Mesodermal cell (in vitro differentiated cells): ENCODE measurements around the gene ACVR1.

Experiments
- H3K27ac ChIP-seq: 2 replicates; pipeline ENCODE4 v1.7.0; 2013; ENCODE audit warnings: mild to moderate bottlenecking, low read depth, low read length, moderate library complexity; ENCODE audit not compliant: severe bottlenecking
- H3K36me3 ChIP-seq: 2 replicates; pipeline ENCODE4 v1.7.1; 2013; ENCODE audit warnings: mild to moderate bottlenecking, low read length, moderate library complexity; ENCODE audit not compliant: control insufficient read depth, insufficient read depth
- H3K4me1 ChIP-seq: one replicate; pipeline ENCODE4 v1.7.1; 2013; ENCODE audit warnings: mild to moderate bottlenecking, low read length; ENCODE audit not compliant: insufficient read depth, control insufficient read depth, poor library complexity, severe bottlenecking
- H3K4me3 ChIP-seq: 2 replicates; pipeline ENCODE4 v1.7.0; 2013; ENCODE audit warnings: low read length, control low read depth, mild to moderate bottlenecking; ENCODE audit not compliant: insufficient read depth, poor library complexity, severe bottlenecking; ENCODE audit errors: extremely low read depth
- H3K9me3 ChIP-seq: 2 replicates; pipeline ENCODE4 v1.7.1; 2013; ENCODE audit warnings: mild to moderate bottlenecking, low read length, moderate library complexity; ENCODE audit not compliant: control insufficient read depth
- WGBS, 2 experiments: methylation state at CpG; one replicate each; pipeline ENCODE4 v1.1.5; 2013; ENCODE audit warnings: missing lambda C conversion rate in 2 of 2; ENCODE audit not compliant: insufficient coverage in 2 of 2; 5-methylcytosine and 5-hydroxymethylcytosine counted together

Gene ACVR1

DNA sequence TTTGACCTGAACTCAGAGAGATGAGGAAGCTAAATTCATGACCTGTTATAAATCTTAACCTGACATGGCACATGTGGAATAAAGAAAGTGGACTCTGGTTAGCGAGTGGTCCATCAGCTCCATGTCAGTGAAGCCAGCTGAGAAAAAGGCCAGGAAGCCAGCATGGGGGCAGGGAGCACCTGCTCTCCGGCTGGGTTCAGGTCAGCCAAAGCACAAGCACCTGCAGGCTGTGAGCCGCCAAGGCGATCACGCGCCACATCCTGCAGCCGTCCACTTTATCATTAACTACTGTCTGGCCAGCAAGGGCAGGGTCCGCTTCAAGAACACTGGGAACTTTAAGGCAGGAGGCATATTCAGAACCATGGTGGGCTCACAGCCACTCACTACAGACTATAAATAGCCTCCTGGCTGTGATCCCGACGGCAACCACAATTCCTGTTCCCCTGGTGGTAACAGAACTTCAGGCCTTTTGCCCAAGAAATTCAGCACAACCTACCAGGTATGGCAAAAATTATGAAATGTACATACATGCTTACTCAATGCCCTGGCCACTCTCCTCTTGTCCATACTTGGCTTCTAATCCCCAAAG, 35.5 kb downstream of the ACVR1 start:
- Histone ChIP-seq H3K27ac (no peak overlapping the region), H3K4me1 (peaks cover 29% of the 10 kb centered on the region), H3K36me3 (peaks cover 15% of the 10 kb centered on the region), H3K9me3 (no peaks in the 10 kb centered on the region), H3K4me3 (no peak overlapping the region)
- WGBS, 2 experiments, result 84 to 89% methylated on average over 10 of the region's 10 CpGs

DNA sequence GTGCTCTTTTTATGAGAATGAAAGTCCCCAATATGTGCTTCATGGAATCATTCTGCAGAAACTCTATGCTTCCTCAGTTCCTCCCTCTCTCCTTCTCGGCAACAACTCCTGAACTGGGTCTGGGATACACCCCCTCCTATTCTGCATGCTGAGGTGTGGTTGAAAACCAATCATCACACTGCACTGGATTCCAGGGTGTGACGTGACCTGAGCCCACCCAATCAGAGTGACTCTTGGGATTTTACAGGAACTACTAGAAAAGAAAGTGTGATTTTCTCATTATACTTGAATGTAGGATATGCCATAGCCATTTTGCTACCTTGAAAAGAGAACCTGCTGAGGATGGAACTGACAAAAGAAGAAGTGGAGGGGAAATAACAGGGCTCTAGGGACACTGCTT, 36.3 kb downstream of the ACVR1 start:
- H3K9me3 ChIP-seq, result no peaks in the 10 kb centered on the region
- H3K36me3 ChIP-seq, result peaks cover 8% of the 10 kb centered on the region
- H3K4me1 ChIP-seq, result peaks cover 32% of the 10 kb centered on the region
- WGBS, 2 experiments, result 60% methylated on average over 2 of the region's 2 CpGs; no CpG with 5 or more reads in 1 of the 2 experiments
- H3K27ac ChIP-seq, result peak overlapping the region; percentile 93
- H3K4me3 ChIP-seq, result no peak overlapping the region

DNA sequence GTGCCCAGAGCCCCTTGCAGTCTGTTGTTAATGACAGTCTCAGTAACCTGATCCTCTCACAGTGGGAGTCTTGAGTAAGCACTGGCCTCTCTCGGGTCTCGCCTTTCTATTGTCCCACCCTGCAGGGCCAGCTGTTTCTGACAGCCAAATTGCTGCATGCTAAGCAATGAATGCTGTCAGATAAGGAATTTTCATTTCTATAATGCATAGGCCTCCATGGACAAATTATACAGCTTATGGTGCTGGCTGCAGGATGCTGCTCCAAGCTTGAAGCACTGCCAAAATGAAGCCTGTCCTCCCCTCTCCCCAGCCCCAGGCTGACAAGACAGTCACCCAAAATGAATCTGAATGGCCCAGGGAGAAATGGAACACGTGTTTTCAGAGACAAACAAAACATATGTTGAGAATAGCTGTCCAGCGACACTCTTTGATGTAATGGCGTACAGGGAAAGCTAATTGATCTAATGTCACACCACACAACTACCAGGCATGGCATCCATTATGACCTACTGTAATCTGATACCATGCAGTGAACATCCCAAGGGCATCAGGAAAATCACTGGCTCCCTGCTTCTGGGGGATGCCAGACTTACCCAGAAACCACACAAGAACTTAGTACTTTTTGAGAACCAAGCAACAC, 36.8 kb downstream of the ACVR1 start:
- H3K36me3 ChIP-seq, result peaks cover 6% of the 10 kb centered on the region
- no peak overlapping the region for H3K4me3 ChIP-seq
- 11 to 16% methylated on average over 4 to 5 of the region's 5 CpGs for WGBS, 2 experiments
- H3K27ac ChIP-seq, result peak overlapping the region; percentile 93
- peaks cover 32% of the 10 kb centered on the region for H3K4me1 ChIP-seq
- H3K9me3 ChIP-seq, result no peaks in the 10 kb centered on the region

DNA sequence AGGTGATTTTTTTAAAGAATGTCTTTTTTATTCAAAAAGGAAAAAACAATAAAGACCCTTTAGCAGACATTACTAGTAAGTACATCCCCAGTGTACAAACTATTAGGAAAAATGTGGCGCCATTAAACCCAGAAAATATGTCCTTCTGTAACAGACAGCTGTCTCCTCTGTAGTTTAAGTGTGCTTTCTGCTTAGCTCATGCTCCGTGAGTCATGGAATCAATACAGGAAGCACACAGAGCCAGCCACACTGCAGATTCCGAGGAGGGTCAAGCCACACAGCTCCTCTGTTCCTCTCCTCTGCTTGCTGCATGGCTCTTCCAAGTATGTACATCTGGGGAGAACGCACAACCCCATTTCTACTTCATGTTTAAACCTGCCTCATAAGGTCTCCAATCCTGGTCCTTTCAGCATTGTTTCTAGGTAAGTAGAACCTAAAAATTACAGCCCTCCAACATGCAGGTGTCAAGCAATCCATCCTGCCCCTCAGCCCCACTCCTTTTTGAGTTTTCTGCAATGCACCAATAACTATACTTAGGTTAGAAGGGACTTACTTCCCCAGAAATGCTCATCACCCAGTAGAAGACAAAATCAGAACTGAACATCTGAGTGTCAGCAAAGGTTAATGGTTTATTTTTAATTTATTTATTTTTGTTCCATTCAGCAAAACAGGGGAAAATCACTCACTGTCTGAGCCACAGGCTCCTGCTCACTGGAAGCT, 37.5 kb downstream of the ACVR1 start:
- 39 to 45% methylated on average over 4 of the region's 4 CpGs for WGBS, 2 experiments
- peak overlapping the region; percentile 93 for H3K27ac ChIP-seq
- no peaks in the 10 kb centered on the region for H3K9me3 ChIP-seq
- H3K36me3 ChIP-seq, result peaks cover 4% of the 10 kb centered on the region
- H3K4me1 ChIP-seq, result peaks cover 32% of the 10 kb centered on the region
- H3K4me3 ChIP-seq, result no peak overlapping the region

DNA sequence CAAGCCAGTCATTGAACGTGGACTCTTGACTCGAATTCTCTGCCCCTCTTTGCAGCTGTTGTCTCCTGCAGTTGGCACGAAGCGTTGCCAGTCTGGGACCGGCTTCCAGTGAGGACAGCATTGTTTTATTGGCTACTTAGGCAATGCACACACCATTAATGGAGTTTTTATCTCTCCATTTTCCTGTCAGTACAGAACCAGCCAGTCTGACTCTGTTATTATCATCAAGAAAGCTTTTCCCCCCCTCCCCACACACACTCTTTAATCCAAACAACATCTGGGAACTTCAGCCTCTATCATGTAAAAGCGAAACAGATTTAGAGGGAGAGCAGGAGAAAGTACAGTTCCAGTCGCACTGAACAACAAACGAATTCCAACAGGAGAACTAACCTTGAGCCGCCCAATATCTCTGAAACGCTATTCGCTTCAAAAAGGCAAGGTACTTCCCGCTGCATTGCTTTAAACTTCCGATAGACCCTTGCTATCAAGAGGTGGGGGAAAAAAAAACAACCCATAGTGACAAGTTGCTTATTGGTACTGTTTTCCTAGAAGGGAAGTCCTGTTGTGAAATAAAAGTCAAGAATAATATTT, 38.2 kb downstream of the ACVR1 start:
- H3K4me1 ChIP-seq, result peaks cover 32% of the 10 kb centered on the region
- peaks cover 4% of the 10 kb centered on the region for H3K36me3 ChIP-seq
- peak overlapping the region; percentile 93 for H3K27ac ChIP-seq
- WGBS, 2 experiments, result 63 to 67% methylated on average over 8 to 11 of the region's 13 CpGs
- no peaks in the 10 kb centered on the region for H3K9me3 ChIP-seq
- H3K4me3 ChIP-seq, result no peak overlapping the region

DNA sequence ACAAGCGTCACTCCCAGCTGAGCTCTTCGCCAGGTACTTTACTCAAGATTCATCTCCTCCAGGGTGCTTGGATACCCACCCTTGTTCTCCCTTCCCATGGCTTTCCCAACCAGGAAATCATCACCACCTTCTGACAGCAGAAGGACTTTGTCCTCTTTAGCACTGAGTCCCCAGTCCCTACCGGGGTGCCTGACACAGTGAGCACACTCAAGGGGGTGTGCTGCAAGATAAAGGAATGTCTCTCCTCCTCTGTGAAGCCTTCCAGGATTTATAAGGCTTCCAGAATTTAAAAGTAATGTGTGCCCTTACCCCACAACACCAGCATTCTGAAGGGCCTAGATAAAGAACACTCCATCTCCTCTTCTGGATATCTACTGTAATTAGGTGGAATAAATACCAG, 39.6 kb downstream of the ACVR1 start:
- no peak overlapping the region for H3K27ac ChIP-seq
- peaks cover 4% of the 10 kb centered on the region for H3K36me3 ChIP-seq
- 93 to 100% methylated on average over 2 to 3 of the region's 3 CpGs for WGBS, 2 experiments
- no peaks in the 10 kb centered on the region for H3K9me3 ChIP-seq
- H3K4me1 ChIP-seq, result peaks cover 38% of the 10 kb centered on the region
- no peak overlapping the region for H3K4me3 ChIP-seq

DNA sequence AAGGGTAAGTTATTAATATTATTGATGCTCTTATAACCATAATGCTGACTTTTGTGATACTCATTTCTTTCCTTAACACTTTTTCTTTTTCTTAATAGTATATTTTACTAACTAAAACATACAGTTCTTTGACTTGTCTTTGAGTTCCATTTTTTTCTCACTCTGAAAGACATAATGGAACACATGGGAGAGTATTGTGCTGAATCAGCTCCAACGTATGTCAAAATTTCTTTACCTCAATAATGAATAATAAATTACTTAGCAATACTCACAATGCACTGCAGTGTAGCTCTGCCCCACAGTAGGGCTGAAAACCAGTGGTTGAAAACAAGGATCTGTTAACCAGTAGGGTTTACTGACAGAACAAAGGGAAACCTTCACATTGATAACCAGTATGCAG, 40.7 kb downstream of the ACVR1 start:
- WGBS, 2 experiments, result no CpG with 5 or more reads among the region's 1 CpG
- Histone ChIP-seq H3K9me3 (no peaks in the 10 kb centered on the region), H3K36me3 (peaks cover 4% of the 10 kb centered on the region), H3K4me3 (no peak overlapping the region), H3K4me1 (peaks cover 44% of the 10 kb centered on the region), H3K27ac (no peak overlapping the region)

DNA sequence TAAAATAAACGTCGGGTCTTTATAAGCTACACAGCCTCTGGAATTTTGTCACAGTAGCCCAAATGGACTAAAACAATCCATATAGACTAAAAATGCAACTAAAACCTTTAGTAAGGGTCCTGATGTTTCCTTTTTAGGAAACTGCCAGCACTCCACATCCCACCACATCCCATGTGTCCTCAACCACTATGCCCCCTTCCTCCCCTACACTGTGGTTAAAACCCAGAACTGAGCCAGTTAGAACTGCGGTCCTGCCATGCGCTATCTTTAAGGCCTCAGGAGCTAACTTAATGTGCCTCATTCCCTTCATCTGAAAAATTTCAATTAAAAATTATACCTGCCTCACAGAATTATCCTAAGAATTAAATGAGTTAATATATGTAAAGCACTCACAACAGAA, 41.1 kb downstream of the ACVR1 start:
- Histone ChIP-seq H3K27ac (no peak overlapping the region), H3K9me3 (no peaks in the 10 kb centered on the region), H3K36me3 (peaks cover 4% of the 10 kb centered on the region), H3K4me3 (no peak overlapping the region), H3K4me1 (peaks cover 40% of the 10 kb centered on the region)
- WGBS, 2 experiments, result 87 to 100% methylated on average over 3 to 4 of the region's 4 CpGs

DNA sequence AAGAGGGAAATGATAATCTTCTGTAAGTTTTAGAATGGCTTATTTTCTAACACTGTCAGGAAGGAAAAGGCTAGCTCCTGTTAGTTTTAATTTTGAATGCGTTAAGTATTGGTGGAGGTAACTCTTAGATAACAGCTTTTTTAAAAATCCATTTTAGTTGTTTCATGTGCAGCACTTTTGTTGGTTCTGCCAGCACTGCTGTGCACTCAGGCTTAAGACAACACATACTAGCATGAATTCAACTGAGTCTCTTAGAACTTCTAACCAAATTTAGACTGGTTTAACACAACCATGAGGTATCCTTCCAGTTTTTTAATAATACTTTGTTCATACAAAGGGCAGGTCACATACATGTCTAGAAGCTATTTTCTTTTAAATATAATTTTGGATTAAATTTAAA, 42.4 kb downstream of the ACVR1 start:
- no peaks in the 10 kb centered on the region for H3K9me3 ChIP-seq
- no peak overlapping the region for H3K4me3 ChIP-seq
- H3K36me3 ChIP-seq, result peaks cover 9% of the 10 kb centered on the region
- WGBS, 2 experiments, result no CpG with 5 or more reads among the region's 1 CpG
- H3K4me1 ChIP-seq, result peaks cover 33% of the 10 kb centered on the region
- H3K27ac ChIP-seq, result no peak overlapping the region

DNA sequence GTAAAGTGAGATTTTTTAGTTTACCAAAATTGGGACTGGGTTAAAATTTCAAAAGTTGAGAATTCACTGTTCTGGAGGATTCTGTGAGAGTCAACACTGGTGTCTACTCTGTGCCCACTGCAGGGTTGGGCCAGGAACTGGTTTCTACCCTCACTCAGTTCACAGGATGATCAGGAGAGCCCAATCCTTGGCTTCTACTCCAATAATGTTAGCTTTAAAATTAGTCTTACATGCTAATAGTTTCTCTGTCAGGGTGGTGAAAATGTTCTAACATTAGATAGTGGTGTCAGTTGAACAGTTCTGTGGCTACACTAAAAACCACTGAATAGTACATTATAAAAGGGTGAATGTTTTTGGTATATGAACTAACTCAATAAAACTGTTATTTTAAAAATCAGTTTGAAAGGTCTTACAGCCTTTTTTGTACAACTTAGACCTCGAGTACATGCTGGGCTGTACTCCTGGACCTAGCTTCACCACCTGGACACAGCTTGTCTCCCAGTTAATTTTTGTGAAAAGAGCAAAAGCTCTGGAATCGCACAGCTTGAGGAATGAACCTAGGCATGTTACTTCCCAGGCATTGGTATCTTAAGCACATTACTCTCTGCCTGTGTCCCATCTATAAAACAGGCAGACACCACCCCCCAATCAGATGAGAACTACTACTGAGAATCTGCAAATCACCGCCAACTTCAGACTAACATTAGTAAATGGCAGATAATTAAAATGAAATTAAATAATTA, 44.4 kb downstream of the ACVR1 start:
- no peaks in the 10 kb centered on the region for H3K9me3 ChIP-seq
- H3K27ac ChIP-seq, result no peak overlapping the region
- H3K36me3 ChIP-seq, result peaks cover 9% of the 10 kb centered on the region
- H3K4me1 ChIP-seq, result peaks cover 17% of the 10 kb centered on the region
- 92 to 97% methylated on average over 2 of the region's 3 CpGs for WGBS, 2 experiments
- H3K4me3 ChIP-seq, result no peak overlapping the region
